SU-DHL-6 (cell line): ENCODE measurements around the gene BMP7.
A peak's percentile ranks its signal among the peaks of the same experiment; 100 is the strongest.
"Not testable (repeated sequence)": the region's sequence is repeated elsewhere in the genome, so short reads cannot be mapped to it uniquely, and the experiment has no call there.

Source experiments
- H2AFZ ChIP-seq: fragments of 200-600 bp; sonication (generic); 2 replicates; pipeline ENCODE4 v1.6.1; 2014; ENCODE audit warnings: low read depth, mild to moderate bottlenecking, moderate library complexity, mixed read lengths, antibody characterized with exemption, low read length; ENCODE audit not compliant: severe bottlenecking
- H3F3A ChIP-seq: fragments of 200-600 bp; shearing (Covaris generic); 2 replicates; pipeline ENCODE4 v1.6.0; 2016; ENCODE audit warnings: antibody characterized with exemption, mild to moderate bottlenecking; ENCODE audit not compliant: insufficient read depth
- H3K27ac ChIP-seq: fragments of 200-600 bp; sonication (generic); 2 replicates; pipeline ENCODE4 v1.5.1; 2016; ENCODE audit warnings: low read depth, mild to moderate bottlenecking, low read length, moderate library complexity, mixed read lengths
- H3K27me3 ChIP-seq: fragments of 200-600 bp; sonication (generic), shearing (Covaris generic); 2 replicates; pipeline ENCODE4 v1.6.0; 2014; ENCODE audit warnings: mild to moderate bottlenecking, low read length
- H3K36me3 ChIP-seq: fragments of 200-600 bp; sonication (generic); 2 replicates; pipeline ENCODE4 v1.6.1; 2014; ENCODE audit warnings: mild to moderate bottlenecking, low read length, mixed read lengths
- H3K4me2 ChIP-seq: fragments of 300-600, 200-600 bp; shearing (Covaris generic), sonication (generic); 2 replicates; pipeline ENCODE4 v1.6.0; 2014; ENCODE audit warnings: low read length, low read depth, mild to moderate bottlenecking; ENCODE audit not compliant: poor library complexity, severe bottlenecking
- H3K4me3 ChIP-seq: fragments of 200-600 bp; sonication (generic); 2 replicates; pipeline ENCODE4 v1.5.1; 2014; ENCODE audit warnings: antibody characterized with exemption, low read length, mild to moderate bottlenecking, mixed read lengths; ENCODE audit not compliant: insufficient read depth, poor library complexity, severe bottlenecking
- H3K79me2 ChIP-seq: fragments of 200-600 bp; sonication (generic); 2 replicates; pipeline ENCODE4 v1.6.1; 2014; ENCODE audit warnings: mild to moderate bottlenecking, low read length, moderate library complexity; ENCODE audit not compliant: insufficient read depth
- H3K9ac ChIP-seq: fragments of 200-600 bp; sonication (generic); 2 replicates; pipeline ENCODE4 v1.7.0; 2014; ENCODE audit warnings: mild to moderate bottlenecking, low read length
- H3K9me2 ChIP-seq: fragments of 200-600 bp; sonication (generic); replicated peaks from 2 replicates; pipeline ENCODE4 v1.6.1; 2014; ENCODE audit warnings: low read length; ENCODE audit not compliant: insufficient read depth
- H3K9me3 ChIP-seq: fragments of 200-600 bp; sonication (generic); 2 replicates; pipeline ENCODE4 v1.6.1; 2014; ENCODE audit warnings: low read length, mixed read lengths; ENCODE audit not compliant: insufficient read depth
- H4K20me1 ChIP-seq: fragments of 200-600 bp; sonication (generic); 2 replicates; pipeline ENCODE4 v1.6.1; 2014; ENCODE audit warnings: low read depth, mild to moderate bottlenecking, antibody characterized with exemption, low read length, moderate library complexity, mixed read lengths
- EZH2phosphoT487 ChIP-seq: fragments of 200-600 bp; sonication (generic), shearing (Covaris generic); conservative IDR thresholded peaks from 2 replicates; pipeline ENCODE4 v1.6.1; 2018; ENCODE audit warnings: mild to moderate bottlenecking, antibody characterized with exemption, low read length, moderate library complexity, mixed read lengths
- TF ChIP-seq, protein P1 (sequence below): fragments of 200-600 bp; sonication (generic); IDR thresholded peaks from one replicate; pipeline ENCODE4 v1.5.1; 2017; ENCODE audit warnings: antibody characterized with exemption, mild to moderate bottlenecking, low read length, moderate library complexity; ENCODE audit not compliant: insufficient read depth, poor library complexity, severe bottlenecking

BMP7 gene

DNA sequence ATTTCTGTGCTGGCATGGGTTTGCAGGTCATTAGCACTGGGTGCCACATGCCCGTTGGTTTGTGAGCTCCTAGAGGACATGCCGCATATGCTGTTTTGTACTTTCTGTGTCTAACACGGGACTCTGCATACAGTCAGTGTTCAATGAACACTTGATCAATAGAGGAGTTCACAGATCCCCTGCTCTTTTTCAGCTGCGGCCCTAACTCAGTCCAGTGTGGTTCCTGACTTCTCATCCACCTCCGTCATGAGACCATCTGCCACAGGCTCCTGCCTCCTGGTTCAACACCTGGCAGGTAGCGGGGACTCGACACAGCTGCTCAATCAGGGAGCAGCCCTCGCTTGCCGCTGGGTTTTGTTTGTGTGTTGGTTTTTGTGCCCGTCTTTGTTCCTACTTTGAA is 13.8 kb upstream of the BMP7 start:
- TF ChIP-seq, protein P1, sequence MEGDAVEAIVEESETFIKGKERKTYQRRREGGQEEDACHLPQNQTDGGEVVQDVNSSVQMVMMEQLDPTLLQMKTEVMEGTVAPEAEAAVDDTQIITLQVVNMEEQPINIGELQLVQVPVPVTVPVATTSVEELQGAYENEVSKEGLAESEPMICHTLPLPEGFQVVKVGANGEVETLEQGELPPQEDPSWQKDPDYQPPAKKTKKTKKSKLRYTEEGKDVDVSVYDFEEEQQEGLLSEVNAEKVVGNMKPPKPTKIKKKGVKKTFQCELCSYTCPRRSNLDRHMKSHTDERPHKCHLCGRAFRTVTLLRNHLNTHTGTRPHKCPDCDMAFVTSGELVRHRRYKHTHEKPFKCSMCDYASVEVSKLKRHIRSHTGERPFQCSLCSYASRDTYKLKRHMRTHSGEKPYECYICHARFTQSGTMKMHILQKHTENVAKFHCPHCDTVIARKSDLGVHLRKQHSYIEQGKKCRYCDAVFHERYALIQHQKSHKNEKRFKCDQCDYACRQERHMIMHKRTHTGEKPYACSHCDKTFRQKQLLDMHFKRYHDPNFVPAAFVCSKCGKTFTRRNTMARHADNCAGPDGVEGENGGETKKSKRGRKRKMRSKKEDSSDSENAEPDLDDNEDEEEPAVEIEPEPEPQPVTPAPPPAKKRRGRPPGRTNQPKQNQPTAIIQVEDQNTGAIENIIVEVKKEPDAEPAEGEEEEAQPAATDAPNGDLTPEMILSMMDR, result no peak
- no peak for TF ChIP-seq EZH2phosphoT487
- Histone ChIP-seq H3K9ac (peak overlapping the region; percentile 10; the same call in 1 of the 2 replicates), H3K79me2 (no peaks in the 10 kb centered on the region), H3K4me2 (peak overlapping the region; percentile 52), H4K20me1 (no peaks in the 10 kb centered on the region), H3K4me3 (no peak overlapping the region), H3F3A (peaks cover 32% of the 10 kb centered on the region), H3K27ac (peak overlapping the region; percentile 74), H3K9me3 (no peaks in the 10 kb centered on the region), H3K27me3 (no peaks in the 10 kb centered on the region), H2AFZ (peak overlapping the region; percentile 22), H3K36me3 (no peaks in the 10 kb centered on the region), H3K9me2 (no peaks in the 10 kb centered on the region)

GRCh38 chr20:57279548-57279947 is 13.1 kb upstream of the BMP7 start:
- H3K4me3 ChIP-seq, H3K9me3 ChIP-seq, H3K27me3 ChIP-seq, H4K20me1 ChIP-seq, H3K9me2 ChIP-seq, H2AFZ ChIP-seq, H3K9ac ChIP-seq, H3K4me2 ChIP-seq, H3K79me2 ChIP-seq, H3K27ac ChIP-seq, H3K36me3 ChIP-seq: not testable (repeated sequence)
- peaks cover 28% of the 10 kb centered on the region for H3F3A ChIP-seq

GRCh38 chr20:57278457-57278856 is 12.0 kb upstream of the BMP7 start:
- Histone ChIP-seq H3K9me2 (no peaks in the 10 kb centered on the region), H3K9ac (no peak overlapping the region), H3K79me2 (no peaks in the 10 kb centered on the region), H2AFZ (no peak overlapping the region), H3K27me3 (no peaks in the 10 kb centered on the region), H4K20me1 (no peaks in the 10 kb centered on the region), H3K9me3 (no peaks in the 10 kb centered on the region), H3K36me3 (no peaks in the 10 kb centered on the region), H3K4me3 (no peak overlapping the region), H3F3A (peaks cover 22% of the 10 kb centered on the region), H3K27ac (no peak overlapping the region), H3K4me2 (no peak overlapping the region)
- TF ChIP-seq EZH2phosphoT487, result no peak
- TF ChIP-seq, protein P1, result no peak

GRCh38 chr20:57277398-57278105 is 11.1 kb upstream of the BMP7 start:
- Histone ChIP-seq H3F3A (peaks cover 22% of the 10 kb centered on the region), H2AFZ (no peak overlapping the region), H3K27me3 (no peaks in the 10 kb centered on the region), H3K4me3 (no peak overlapping the region), H3K36me3 (no peaks in the 10 kb centered on the region), H3K9me2 (no peaks in the 10 kb centered on the region), H3K79me2 (no peaks in the 10 kb centered on the region), H3K9me3 (no peaks in the 10 kb centered on the region), H3K9ac (no peak overlapping the region), H3K4me2 (no peak overlapping the region), H4K20me1 (no peaks in the 10 kb centered on the region), H3K27ac (no peak overlapping the region)
- TF ChIP-seq, protein P1, result no peak
- TF ChIP-seq EZH2phosphoT487, result no peak
